HG02870 (cell line): ENCODE measurements around the gene KIF5C.

Source experiments
- ATAC-seq: cut with Tn5 transposase; IDR thresholded peaks from one replicate; pipeline ENCODE4 v1.9.1; 2021; ENCODE audit warnings: mild to moderate bottlenecking, moderate library complexity; ENCODE audit not compliant: unreplicated experiment

Gene KIF5C

GRCh38 chr2:148887350-148888002, 12.4 kb downstream of the KIF5C start:
- ATAC-seq, result no peak

GRCh38 chr2:148888003-148888501, 13.0 kb downstream of the KIF5C start:
- ATAC-seq, result no peak

GRCh38 chr2:148888986-148889385, 14.0 kb downstream of the KIF5C start:
- no peak for ATAC-seq

GRCh38 chr2:148893906-148894305, 18.9 kb downstream of the KIF5C start:
- no peak for ATAC-seq

- no peak for ATAC-seq
These were observed 21.1 kb downstream of the KIF5C start for GRCh38 chr2:148896136-148896535.

- ATAC-seq, result no peak
These were observed 24.8 kb downstream of the KIF5C start for GRCh38 chr2:148899638-148900318.

GRCh38 chr2:148900350-148900837, 25.4 kb downstream of the KIF5C start:
- ATAC-seq, result no peak

GRCh38 chr2:148901142-148901541, 26.1 kb downstream of the KIF5C start:
- no peak for ATAC-seq

GRCh38 chr2:148902798-148903197, 27.8 kb downstream of the KIF5C start:
- no peak for ATAC-seq

- ATAC-seq, result no peak
These were observed 28.3 kb downstream of the KIF5C start for GRCh38 chr2:148903294-148903693.

GRCh38 chr2:148903979-148904378, 29.0 kb downstream of the KIF5C start:
- no peak for ATAC-seq

- ATAC-seq, result no peak
These were observed 31.1 kb downstream of the KIF5C start for GRCh38 chr2:148906124-148906523.

GRCh38 chr2:148907085-148907785, 32.2 kb downstream of the KIF5C start:
- ATAC-seq, result no peak

- ATAC-seq, result no peak
These were observed 34.1 kb downstream of the KIF5C start for GRCh38 chr2:148909114-148909513.

- no peak for ATAC-seq
These were observed 38.0 kb downstream of the KIF5C start for GRCh38 chr2:148913061-148913460.

GRCh38 chr2:148913492-148913891, 38.5 kb downstream of the KIF5C start:
- ATAC-seq, result no peak

GRCh38 chr2:148914463-148914862, 39.4 kb downstream of the KIF5C start:
- no peak for ATAC-seq

GRCh38 chr2:148917431-148917830, 42.4 kb downstream of the KIF5C start:
- peak; percentile 80 for ATAC-seq

- ATAC-seq, result no peak
These were observed 43.5 kb downstream of the KIF5C start for GRCh38 chr2:148918554-148918953.

GRCh38 chr2:148920559-148920958, 45.5 kb downstream of the KIF5C start:
- ATAC-seq, result no peak

- no peak for ATAC-seq
These were observed 47.0 kb downstream of the KIF5C start for GRCh38 chr2:148922062-148922461.
